NCI-H2107 (cell line): ENCODE data around the gene STAMBP.

Experiments
- DNase-seq: peaks from one replicate; lab custom pipeline; 2025; lab: John Stamatoyannopoulos, UW

The STAMBP gene

DNA sequence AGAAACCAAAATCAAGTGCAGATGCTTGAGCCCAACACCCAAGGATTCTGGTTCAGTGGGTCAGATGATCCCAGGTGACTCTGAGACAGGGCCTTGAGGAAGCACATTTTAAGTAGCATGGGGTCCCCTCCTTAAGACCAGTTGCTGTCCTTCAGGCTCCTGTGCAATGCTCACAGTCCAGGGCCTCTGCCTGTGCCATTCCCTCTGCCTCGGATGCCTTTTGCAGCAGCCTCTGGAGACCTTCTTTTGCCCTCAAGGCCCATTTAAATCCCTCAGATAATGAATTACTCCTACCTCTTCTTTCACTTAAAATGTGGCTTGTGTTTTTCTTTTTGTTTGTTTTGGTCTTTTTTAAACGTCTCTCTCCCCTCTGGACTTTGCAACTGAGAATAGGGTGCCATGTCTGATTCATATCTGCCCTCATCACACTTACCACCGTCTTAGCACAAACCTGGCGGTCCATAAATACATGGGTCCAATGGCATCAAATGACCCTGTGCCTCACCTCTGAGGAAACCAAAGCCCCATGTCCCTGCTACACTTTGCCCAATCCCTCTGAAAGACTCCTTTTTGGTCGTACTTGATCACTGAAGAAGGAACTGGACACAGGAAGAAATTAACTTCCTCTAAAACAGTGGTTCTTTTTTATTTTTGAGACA, 78.2 kb downstream of the STAMBP start:
- DNase-seq = no peak

- DNase-seq = peak; percentile 77
Observed at GRCh38 chr2:73907840-73908452, 79.2 kb downstream of the STAMBP start.

DNA sequence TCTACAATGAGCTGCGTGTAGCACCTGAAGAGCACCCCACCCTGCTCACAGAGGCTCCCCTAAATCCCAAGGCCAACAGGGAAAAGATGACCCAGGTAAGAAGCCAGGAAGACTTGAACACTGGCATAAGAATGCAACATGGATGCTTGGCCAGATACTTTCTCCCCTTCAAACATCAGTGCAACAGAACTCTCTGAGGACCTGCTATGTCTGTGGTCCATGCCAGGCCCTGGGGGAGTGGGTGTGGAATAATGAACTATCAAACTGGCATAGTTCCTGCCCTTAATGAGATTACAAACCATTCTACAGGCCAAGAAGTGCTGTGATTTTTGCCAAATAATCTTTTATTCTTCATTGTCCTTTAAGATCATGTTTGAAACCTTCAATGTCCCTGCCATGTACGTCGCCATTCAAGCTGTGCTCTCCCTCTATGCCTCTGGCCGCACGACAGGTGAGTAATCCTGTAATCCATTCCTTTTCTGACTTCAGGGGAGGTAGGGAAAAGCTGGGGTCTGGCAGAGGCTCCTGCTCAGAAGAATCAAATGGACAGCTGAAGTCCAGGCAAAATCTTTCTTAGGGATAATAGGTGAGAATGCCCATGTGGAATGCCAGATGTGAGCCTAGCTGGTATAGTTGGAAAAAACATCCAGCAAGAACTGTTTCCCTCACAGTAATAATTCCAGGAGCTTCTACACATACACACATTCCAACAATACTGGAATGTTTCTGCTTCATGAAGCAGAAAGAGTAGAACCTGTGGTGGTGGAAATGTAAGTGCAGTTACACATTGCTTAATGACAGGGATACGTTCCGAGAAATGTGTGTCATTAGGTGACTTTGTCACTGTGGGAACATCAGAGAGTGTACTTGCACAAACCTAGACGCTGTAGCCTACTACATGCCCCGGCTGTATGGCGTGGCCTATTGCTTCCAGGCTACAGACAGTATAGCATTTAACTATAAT, 80.2 kb downstream of the STAMBP start:
- DNase-seq = no peak

DNA sequence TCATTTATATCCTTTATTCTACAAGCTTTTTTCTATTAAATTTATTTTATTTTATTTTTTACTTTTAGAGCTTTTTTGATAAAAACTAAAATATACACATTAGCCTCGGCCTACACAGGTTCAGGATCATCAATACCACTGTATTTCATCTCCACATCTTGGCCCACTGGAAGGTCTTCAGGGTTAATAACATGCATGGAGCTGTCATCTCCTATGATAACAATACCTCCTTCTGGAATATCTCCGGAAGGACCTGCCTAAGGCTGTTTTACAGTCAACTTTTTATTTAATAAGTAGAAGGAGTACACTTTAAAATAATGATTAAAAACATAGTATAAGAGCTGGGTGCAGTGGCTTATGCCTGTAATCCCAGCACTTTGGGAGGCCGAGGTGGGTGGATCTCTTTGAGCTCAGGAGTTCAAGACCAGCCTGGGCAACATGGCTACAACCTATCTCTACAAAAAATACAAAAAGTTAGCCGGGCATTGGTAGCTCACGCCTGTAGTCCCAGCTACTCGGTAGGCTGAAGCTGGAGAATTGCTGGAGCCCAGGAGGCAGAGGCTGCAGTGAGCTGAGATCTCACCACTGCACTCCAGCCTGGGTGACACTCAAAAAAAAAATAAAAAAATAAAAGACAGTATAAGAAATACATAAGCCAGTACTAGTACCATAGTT, 82.2 kb downstream of the STAMBP start:
- DNase-seq = no peak

- DNase-seq = no peak
Observed at GRCh38 chr2:73911548-73912208, 82.9 kb downstream of the STAMBP start.

GRCh38 chr2:73913414-73914054, 84.8 kb downstream of the STAMBP start:
- DNase-seq = no peak

GRCh38 chr2:73914667-73915066, 85.9 kb downstream of the STAMBP start:
- DNase-seq = no peak

DNA sequence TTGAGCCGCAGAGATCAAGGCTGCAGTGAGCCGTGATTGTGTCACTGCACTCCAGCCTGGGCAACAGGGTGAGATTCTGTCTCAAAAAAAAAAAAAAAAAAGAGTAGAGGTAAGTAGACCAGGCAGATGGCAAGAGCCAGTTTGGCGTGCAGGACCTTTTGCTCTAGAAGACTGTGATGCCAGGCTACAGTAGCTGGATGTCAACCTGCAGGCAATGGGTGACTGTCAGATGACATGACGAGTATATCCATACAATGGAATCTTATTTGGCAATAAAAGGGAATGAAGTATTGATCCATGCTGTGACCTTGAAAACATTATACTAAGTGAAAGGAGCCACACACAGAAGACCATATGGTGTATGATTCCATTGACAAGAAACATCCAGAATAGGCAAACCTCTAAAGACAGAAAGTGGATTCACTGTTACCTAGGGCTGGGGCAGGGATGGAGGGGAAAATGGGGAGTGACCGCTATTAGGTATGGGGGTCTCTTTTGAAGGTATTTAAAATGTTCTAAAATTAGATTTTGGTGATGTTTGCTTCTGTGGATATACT, 86.8 kb downstream of the STAMBP start:
- no peak for DNase-seq

DNA sequence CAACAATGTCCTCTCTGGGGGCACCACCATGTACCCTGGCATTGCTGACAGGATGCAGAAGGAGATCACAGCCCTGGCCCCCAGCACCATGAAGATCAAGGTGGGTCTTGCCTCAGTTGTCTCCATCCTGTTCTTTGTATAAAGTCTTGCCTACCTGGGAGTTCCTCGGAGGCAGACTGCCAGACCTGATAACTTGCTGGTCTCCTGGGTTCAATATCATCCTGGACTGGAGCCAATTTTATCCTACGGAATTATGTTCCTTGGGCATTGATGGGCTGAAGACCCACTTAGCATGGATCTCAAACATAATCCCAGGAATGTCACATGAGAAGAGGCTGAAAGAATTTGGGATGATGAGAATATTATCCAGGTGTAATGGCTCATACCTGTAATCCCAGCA, 87.9 kb downstream of the STAMBP start:
- DNase-seq = no peak

- no peak for DNase-seq
Observed at GRCh38 chr2:73917296-73917695, 88.5 kb downstream of the STAMBP start.

GRCh38 chr2:73917696-73918207, 89.0 kb downstream of the STAMBP start:
- no peak for DNase-seq

DNA sequence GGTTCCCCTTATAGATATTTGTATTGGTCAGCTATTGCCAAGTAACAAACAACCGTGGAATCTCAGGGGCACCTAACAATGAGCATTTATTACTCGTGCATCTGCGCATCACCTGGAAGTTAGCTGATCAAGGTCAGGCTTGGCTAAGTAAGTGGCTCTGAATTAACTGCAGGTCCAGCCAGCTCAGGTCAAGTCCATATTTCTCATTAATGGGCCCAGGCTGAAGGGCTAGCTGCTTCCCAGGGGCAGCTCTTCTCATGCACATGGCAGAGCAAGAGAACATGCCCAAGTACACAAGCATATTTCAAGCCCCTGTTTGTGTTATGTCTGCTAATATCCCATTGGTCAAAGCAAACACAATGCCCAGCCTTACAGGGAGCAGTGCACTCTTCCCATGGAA, 90.1 kb downstream of the STAMBP start:
- no peak for DNase-seq

- no peak for DNase-seq
Observed at GRCh38 chr2:73919596-73920228, 91.0 kb downstream of the STAMBP start.

- no peak for DNase-seq
Observed at GRCh38 chr2:73920577-73921545, 92.1 kb downstream of the STAMBP start.

DNA sequence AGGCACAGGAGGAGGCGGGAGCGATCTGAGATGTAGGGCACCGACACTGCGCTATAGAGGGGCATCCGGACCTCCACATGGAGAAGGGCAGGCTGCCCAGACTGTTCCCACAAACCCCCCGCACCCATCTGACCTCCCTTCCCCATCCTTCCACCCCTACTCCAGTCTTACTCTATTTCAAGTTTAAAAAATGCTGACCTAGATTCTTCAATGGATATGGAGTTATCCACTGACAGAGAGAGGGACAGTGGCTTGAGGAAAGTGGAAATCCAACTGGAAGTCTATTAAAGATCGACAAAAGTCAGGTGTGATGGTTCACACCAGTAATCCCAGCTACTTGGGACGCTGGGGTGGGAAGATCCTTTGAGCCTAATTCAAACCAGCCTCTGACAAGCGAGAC, 92.8 kb downstream of the STAMBP start:
- DNase-seq = no peak

DNA sequence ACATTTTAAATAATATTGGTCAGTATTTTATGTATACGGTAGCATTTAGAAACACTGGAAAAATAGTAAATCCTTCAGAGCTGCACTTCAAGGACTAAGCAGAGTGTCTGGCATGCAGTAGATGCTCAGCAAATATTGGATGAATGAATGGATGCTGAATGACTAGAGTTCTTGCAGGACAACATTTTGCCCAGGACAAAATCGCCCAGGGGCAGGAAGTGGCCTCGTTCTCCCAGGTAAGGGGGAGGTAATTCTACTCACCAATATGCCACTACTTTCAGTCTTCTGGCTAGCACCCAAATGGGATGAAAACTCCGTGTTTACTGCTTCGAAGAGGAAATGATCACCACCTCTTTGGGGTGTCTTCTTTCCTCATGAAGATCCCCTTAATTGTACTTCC, 93.9 kb downstream of the STAMBP start:
- no peak for DNase-seq
